Endothelial cell of umbilical vein (primary cell): Measurements from ENCODE around the gene METTL24.

Source experiments
- GATA2 ChIP-seq: IDR thresholded peaks from 2 replicates; pipeline ENCODE4 v1.7.0; 2011; ENCODE audit warnings: low read depth, mild to moderate bottlenecking, moderate library complexity, mixed read lengths, low read length; ENCODE audit not compliant: insufficient read length, insufficient read depth
- POLR2A ChIP-seq: IDR thresholded peaks from 2 replicates; pipeline ENCODE4 v1.6.1; 2012; ENCODE audit warnings: low read depth, mild to moderate bottlenecking, control low read depth, low read length
- POLR2AphosphoS5 ChIP-seq: IDR thresholded peaks from 2 replicates; pipeline ENCODE4 v1.6.1; 2012; ENCODE audit warnings: low read depth, mild to moderate bottlenecking, control low read depth, low read length, moderate library complexity; ENCODE audit not compliant: insufficient read depth

DNA sequence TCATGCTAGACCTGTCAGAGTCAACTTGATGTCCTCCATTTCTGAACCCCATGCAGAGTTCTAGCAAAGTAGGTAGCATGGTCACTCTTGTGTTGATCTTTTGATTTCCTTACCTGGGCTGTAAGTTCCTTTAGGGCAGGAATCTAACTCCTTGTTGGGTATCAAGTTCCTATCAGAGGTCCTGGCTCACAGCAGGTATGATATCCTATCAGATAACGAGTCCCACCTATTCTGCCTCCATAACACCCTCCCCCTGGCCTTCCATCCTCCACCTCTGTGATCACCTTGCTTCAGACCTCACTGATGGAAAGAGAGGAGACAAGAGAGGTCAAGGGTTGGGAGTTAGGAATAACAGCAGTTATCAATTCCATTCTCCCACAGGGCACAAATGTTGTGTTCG is 101.8 kb downstream of the METTL24 start:
- TF ChIP-seq GATA2, result no peak
- TF ChIP-seq POLR2A, result no peak
- no peak for TF ChIP-seq POLR2AphosphoS5
